ENCODE results near the gene C1orf94. TPM values are rescaled to one million over a fixed set of nuclear protein-coding genes. Genes with fewer than 3 reads are reported as not detected.

The C1orf94 gene
- total and polyA plus RNA-seq, 2 of the 4 experiments (the other 2 are of a cell fraction), result not detected

GRCh38 chr1:34231441-34231840 is 54.7 kb downstream of the C1orf94 start:
- Histone ChIP-seq H3K36me3 (ENCODE audit: control insufficient read depth, insufficient read depth, low read length) (no peaks in the 10 kb centered on the region), H3K4me2 (ENCODE audit: low read depth, low read length) (no peak overlapping the region), H2AK9ac (replicated peaks; ENCODE audit: low read depth, low read length, poor library complexity) (no peak overlapping the region), H4K20me1 (ENCODE audit: insufficient read depth, low read length) (no peaks in the 10 kb centered on the region), H3K4ac (ENCODE audit: low read depth, low read length) (no peak overlapping the region), H2BK5ac (ENCODE audit: low read depth, low read length, poor library complexity, severe bottlenecking) (no peak overlapping the region), H3K9ac (ENCODE audit: low read depth, low read length) (no peak overlapping the region), H3K23ac (ENCODE audit: low read depth, low read length) (no peak overlapping the region), H2BK15ac (ENCODE audit: low read depth, low read length) (no peak overlapping the region), H3K4me1 (ENCODE audit: control insufficient read depth, insufficient read depth, low read length) (no peaks in the 10 kb centered on the region), H3K4me3 (ENCODE audit: insufficient read depth, low read depth, low read length) (no peak overlapping the region), H4K5ac (ENCODE audit: low read depth, low read length) (no peak overlapping the region), H3K27me3 (ENCODE audit: control insufficient read depth, insufficient read depth, low read length) (no peaks in the 10 kb centered on the region), H3K14ac (replicated peaks; ENCODE audit: low read depth, low read length) (no peak overlapping the region), H4K8ac (ENCODE audit: low read depth in 2 of 2, low read length in 2 of 2) (no peak overlapping the region), H3K27ac (ENCODE audit: insufficient read depth, low read length) (no peak overlapping the region), H3K9me1 (ENCODE audit: insufficient read depth, low read length) (no peaks in the 10 kb centered on the region), H2AK5ac (ENCODE audit: low read depth, low read length) (no peak overlapping the region), H3K9me3 (ENCODE audit: control insufficient read depth, insufficient read depth, low read length) (peaks cover 10% of the 10 kb centered on the region), H2AFZ (replicated peaks; ENCODE audit: low read length, poor library complexity) (no peak overlapping the region), H3K79me1 (ENCODE audit: low read depth in 1 of 2, low read length in 2 of 2) (no peaks in the 10 kb centered on the region), H3K18ac (ENCODE audit: low read depth, low read length) (no peak overlapping the region), H4K91ac (ENCODE audit: insufficient read depth, low read depth, low read length) (no peak overlapping the region), H2BK20ac (ENCODE audit: low read depth, low read length) (no peak overlapping the region), H3K56ac (ENCODE audit: extremely low read depth, insufficient read depth, low read length) (no peak overlapping the region), H2BK120ac (ENCODE audit: low read depth, low read length) (no peak overlapping the region)
- WGBS, 2 experiments (ENCODE audit: extremely low coverage in 2 of 2, insufficient read length in 1 of 2), result no CpG with 5 or more reads among the region's 1 CpG
- dilution Hi-C loops (cut with HindIII; ENCODE audit: low sequenced_read_pairs, unreplicated experiment) (no loop called here), in situ Hi-C loops (cut with MboI; ENCODE audit: low sequenced_read_pairs) (no loop called here), intact Hi-C loops (cut with micrococcal nuclease) (no loop called here)
- no TSS peak for BruUV-seq (replicated peaks)
- ChIA-PET POLR2A (ENCODE audit: unreplicated experiment) (no interaction called here), CTCF (interaction anchor here (0.6 kb wide), 1 partner anchor 55 kb away, joined by 3 read pairs; no protein-coding TSS in a partner anchor)
- ATAC-seq (ENCODE audit: low read depth), result no peak
- no peak for TF ChIP-seq POLR2A (IDR thresholded peaks at IDR 0.05; ENCODE audit: low read depth, low read length)
- TF ChIP-seq RCOR1 (IDR thresholded peaks at IDR 0.05; ENCODE audit: insufficient replicate concordance, low read length), result no peak
- TF ChIP-seq CHD1 (IDR thresholded peaks at IDR 0.05; ENCODE audit: low read depth, low read length), result no peak
- TF ChIP-seq MAZ (IDR thresholded peaks at IDR 0.05; ENCODE audit: borderline replicate concordance, low read depth, low read length), result no peak
- TF ChIP-seq MAFK (IDR thresholded peaks at IDR 0.05; ENCODE audit: low read depth, low read length), result no peak
- TF ChIP-seq NFE2L2 (IDR thresholded peaks at IDR 0.05; ENCODE audit: low read depth, low read length), result no peak
- no peak for TF ChIP-seq RFX5 (IDR thresholded peaks at IDR 0.05; ENCODE audit: low read depth, low read length)
- no peak for TF ChIP-seq RAD21 (IDR thresholded peaks at IDR 0.05; ENCODE audit: low read length)
- TF ChIP-seq BHLHE40 (IDR thresholded peaks at IDR 0.05; ENCODE audit: low read depth, low read length), result no peak
- no peak for TF ChIP-seq FOS (IDR thresholded peaks at IDR 0.05; ENCODE audit: low read depth, low read length)
- TF ChIP-seq ELK1 (IDR thresholded peaks at IDR 0.05; ENCODE audit: borderline replicate concordance, low read depth, low read length), result no peak
- DNase-seq, result no peak
